Right lung (tissue), 10 donors: ENCODE data around the gene BLCAP. TPM values are rescaled to one million over a fixed set of nuclear protein-coding genes. Genes with fewer than 3 reads are reported as not detected.
"Not testable (repeated sequence)": the region's sequence is repeated elsewhere in the genome, so short reads cannot be mapped to it uniquely, and the experiment has no call there.

Experiments
- DNase-seq, 2 donors: peaks; one replicate each; pipeline ENCODE4 v3.0.0-alpha.2; 2013
- long read RNA-seq, 8 donors: transcript quantifications; one replicate each; lab custom pipeline, GENCODE V29; 2026
- polyA plus RNA-seq, 5 donors: library from polyadenylated mRNA; unstranded; fragments of 120-200 nt; gene quantifications; one replicate each; pipeline versions ENCODE4 v1.2.1 to v1.2.3, GENCODE V29; 2013; ENCODE audit warnings: inconsistent platforms in 1 of 5, low replicate concordance in 1 of 5; ENCODE audit not compliant: insufficient read length in 5 of 5, insufficient read depth in 1 of 5

Gene BLCAP
- polyA plus RNA-seq: 10 to 100 TPM; 64.4 to 90.8 (median 73.1) TPM
- long read RNA-seq, donor 1, full-length matches to known transcripts: 55 of 257 reads
- long read RNA-seq, donor 1, partial matches to known transcripts: 124 of 257 reads
- long read RNA-seq, donor 1, other reads (novel, unspliced or antisense): 78 of 257 reads
- long read RNA-seq, donor 2, full-length matches to known transcripts: 25 of 25 reads
- long read RNA-seq, donor 2, partial matches to known transcripts: 0 of 25 reads
- long read RNA-seq, donor 2, other reads (novel, unspliced or antisense): 0 of 25 reads
- long read RNA-seq, donor 3, full-length matches to known transcripts: 41 of 41 reads
- long read RNA-seq, donor 3, partial matches to known transcripts: 0 of 41 reads
- long read RNA-seq, donor 3, other reads (novel, unspliced or antisense): 0 of 41 reads
- long read RNA-seq, donor 4, full-length matches to known transcripts: 42 of 72 reads
- long read RNA-seq, donor 4, partial matches to known transcripts: 30 of 72 reads
- long read RNA-seq, donor 4, other reads (novel, unspliced or antisense): 0 of 72 reads
- long read RNA-seq, donor 5, full-length matches to known transcripts: 34 of 34 reads
- long read RNA-seq, donor 5, partial matches to known transcripts: 0 of 34 reads
- long read RNA-seq, donor 5, other reads (novel, unspliced or antisense): 0 of 34 reads
- long read RNA-seq, donor 6, full-length matches to known transcripts: 59 of 59 reads
- long read RNA-seq, donor 6, partial matches to known transcripts: 0 of 59 reads
- long read RNA-seq, donor 6, other reads (novel, unspliced or antisense): 0 of 59 reads
- long read RNA-seq, donor 7, full-length matches to known transcripts: 40 of 125 reads
- long read RNA-seq, donor 7, partial matches to known transcripts: 33 of 125 reads
- long read RNA-seq, donor 7, other reads (novel, unspliced or antisense): 52 of 125 reads
- long read RNA-seq, donor 8, full-length matches to known transcripts: 17 of 17 reads
- long read RNA-seq, donor 8, partial matches to known transcripts: 0 of 17 reads
- long read RNA-seq, donor 8, other reads (novel, unspliced or antisense): 0 of 17 reads

GRCh38 chr20:37527638-37528445, at the start of gene BLCAP:
BLCAP (minus strand) TSS chr20:37527876; CDS start chr20:37519174, 8,702 bp downstream.
- peak; percentile 92 for DNase-seq

GRCh38 chr20:37577436-37577835, 49.8 kb upstream of the BLCAP start:
- DNase-seq: not testable (repeated sequence)

GRCh38 chr20:37576911-37577310, 49.2 kb upstream of the BLCAP start:
- DNase-seq: no peak

- DNase-seq: no peak
Observed at GRCh38 chr20:37575884-37576283, 48.2 kb upstream of the BLCAP start.

- no peak for DNase-seq
Observed at GRCh38 chr20:37574199-37574890, 46.7 kb upstream of the BLCAP start.

- DNase-seq: no peak
Observed at GRCh38 chr20:37573626-37574198, 46.0 kb upstream of the BLCAP start.

- no peak for DNase-seq
Observed at GRCh38 chr20:37571033-37571432, 43.4 kb upstream of the BLCAP start.

- DNase-seq: no peak
Observed at GRCh38 chr20:37570419-37570818, 42.7 kb upstream of the BLCAP start.

GRCh38 chr20:37567671-37568588, 40.3 kb upstream of the BLCAP start:
- peak; percentile 32 to 55 for DNase-seq

GRCh38 chr20:37567331-37567665, 39.6 kb upstream of the BLCAP start:
- DNase-seq: no peak

- no peak for DNase-seq
Observed at GRCh38 chr20:37566590-37567330, 39.1 kb upstream of the BLCAP start.

GRCh38 chr20:37565134-37565811, 37.6 kb upstream of the BLCAP start:
- DNase-seq: no peak

GRCh38 chr20:37564388-37565133, 36.9 kb upstream of the BLCAP start:
- peak; percentile 40 to 46 for DNase-seq

- DNase-seq: no peak
Observed at GRCh38 chr20:37564016-37564387, 36.3 kb upstream of the BLCAP start.

- DNase-seq: no peak
Observed at GRCh38 chr20:37562695-37563480, 35.2 kb upstream of the BLCAP start.

GRCh38 chr20:37560629-37561028, 33.0 kb upstream of the BLCAP start:
- no peak for DNase-seq
